ENCODE data around the gene DMBX1.

The DMBX1 gene

GRCh38 chr1:46449223-46450159 lies 40.1 kb upstream of the DMBX1 start:
- Histone ChIP-seq H3K9me3 (ENCODE audit: control insufficient read depth in 5 of 5, low read length in 5 of 5) (no peaks in the 10 kb centered on the region), H3K4me1 (ENCODE audit: control insufficient read depth in 5 of 5, insufficient read depth in 5 of 5, low read length in 5 of 5) (peaks cover 0 to 19% (median 14%) of the 10 kb centered on the region in 5 donors), H3K9ac (ENCODE audit: low read length in 5 of 5) (no peak overlapping the region), H3K27ac (ENCODE audit: low read depth, low read length) (no peak overlapping the region), H3K27me3 (ENCODE audit: control insufficient read depth in 5 of 5, insufficient read depth in 4 of 5, low read length in 5 of 5) (peaks cover 10 to 59% (median 44%) of the 10 kb centered on the region in 5 donors), H3K4me3 (ENCODE audit: low read depth in 1 of 5, low read length in 5 of 5) (no peak overlapping the region), H3K36me3 (ENCODE audit: control insufficient read depth in 5 of 5, insufficient read depth in 5 of 5, low read length in 5 of 5) (no peaks in the 10 kb centered on the region)

GRCh38 chr1:46450160-46450517 lies 39.5 kb upstream of the DMBX1 start:
- Histone ChIP-seq H3K9me3 (ENCODE audit: control insufficient read depth in 5 of 5, low read length in 5 of 5) (no peaks in the 10 kb centered on the region), H3K4me3 (ENCODE audit: low read depth in 1 of 5, low read length in 5 of 5) (no peak overlapping the region), H3K27ac (ENCODE audit: low read depth, low read length) (no peak overlapping the region), H3K36me3 (ENCODE audit: control insufficient read depth in 5 of 5, insufficient read depth in 5 of 5, low read length in 5 of 5) (no peaks in the 10 kb centered on the region), H3K4me1 (ENCODE audit: control insufficient read depth in 5 of 5, insufficient read depth in 5 of 5, low read length in 5 of 5) (peaks cover 0 to 19% (median 14%) of the 10 kb centered on the region in 5 donors), H3K9ac (ENCODE audit: low read length in 5 of 5) (no peak overlapping the region), H3K27me3 (ENCODE audit: control insufficient read depth in 5 of 5, insufficient read depth in 4 of 5, low read length in 5 of 5) (peaks cover 10 to 66% (median 44%) of the 10 kb centered on the region in 5 donors)

GRCh38 chr1:46451948-46452930 lies 37.4 kb upstream of the DMBX1 start:
- H3K27me3 ChIP-seq (ENCODE audit: control insufficient read depth in 5 of 5, insufficient read depth in 4 of 5, low read length in 5 of 5), result peaks cover 10 to 65% (median 38%) of the 10 kb centered on the region in 5 donors
- no peaks in the 10 kb centered on the region for H3K9me3 ChIP-seq (ENCODE audit: control insufficient read depth in 5 of 5, low read length in 5 of 5)
- H3K4me1 ChIP-seq (ENCODE audit: control insufficient read depth in 5 of 5, insufficient read depth in 5 of 5, low read length in 5 of 5), result peaks cover 0 to 15% (median 13%) of the 10 kb centered on the region in 5 donors
- H3K27ac ChIP-seq (ENCODE audit: low read depth, low read length), result no peak overlapping the region
- H3K9ac ChIP-seq (ENCODE audit: low read length in 5 of 5), result no peak overlapping the region
- H3K4me3 ChIP-seq (ENCODE audit: low read depth in 1 of 5, low read length in 5 of 5), result no peak overlapping the region
- no peaks in the 10 kb centered on the region for H3K36me3 ChIP-seq (ENCODE audit: control insufficient read depth in 5 of 5, insufficient read depth in 5 of 5, low read length in 5 of 5)

GRCh38 chr1:46452931-46453325 lies 36.7 kb upstream of the DMBX1 start:
- Histone ChIP-seq H3K4me3 (ENCODE audit: low read depth in 1 of 5, low read length in 5 of 5) (no peak overlapping the region), H3K4me1 (ENCODE audit: control insufficient read depth in 5 of 5, insufficient read depth in 5 of 5, low read length in 5 of 5) (peaks cover 0 to 10% (median 9%) of the 10 kb centered on the region in 5 donors), H3K36me3 (ENCODE audit: control insufficient read depth in 5 of 5, insufficient read depth in 5 of 5, low read length in 5 of 5) (no peaks in the 10 kb centered on the region), H3K9me3 (ENCODE audit: control insufficient read depth in 5 of 5, low read length in 5 of 5) (no peaks in the 10 kb centered on the region), H3K9ac (ENCODE audit: low read length in 5 of 5) (no peak overlapping the region), H3K27ac (ENCODE audit: low read depth, low read length) (no peak overlapping the region), H3K27me3 (ENCODE audit: control insufficient read depth in 5 of 5, insufficient read depth in 4 of 5, low read length in 5 of 5) (peaks cover 10 to 58% (median 31%) of the 10 kb centered on the region in 5 donors)

GRCh38 chr1:46453449-46453848 lies 36.2 kb upstream of the DMBX1 start:
- H3K9ac ChIP-seq (ENCODE audit: low read length in 5 of 5), result no peak overlapping the region
- H3K27me3 ChIP-seq (ENCODE audit: control insufficient read depth in 5 of 5, insufficient read depth in 4 of 5, low read length in 5 of 5), result peaks cover 7 to 58% (median 34%) of the 10 kb centered on the region in 5 donors
- no peak overlapping the region for H3K4me3 ChIP-seq (ENCODE audit: low read depth in 1 of 5, low read length in 5 of 5)
- H3K27ac ChIP-seq (ENCODE audit: low read depth, low read length), result no peak overlapping the region
- H3K4me1 ChIP-seq (ENCODE audit: control insufficient read depth in 5 of 5, insufficient read depth in 5 of 5, low read length in 5 of 5), result peaks cover 0 to 5% (median 4%) of the 10 kb centered on the region in 5 donors
- H3K9me3 ChIP-seq (ENCODE audit: control insufficient read depth in 5 of 5, low read length in 5 of 5), result no peaks in the 10 kb centered on the region
- H3K36me3 ChIP-seq (ENCODE audit: control insufficient read depth in 5 of 5, insufficient read depth in 5 of 5, low read length in 5 of 5), result no peaks in the 10 kb centered on the region

- Histone ChIP-seq H3K27me3 (ENCODE audit: control insufficient read depth in 5 of 5, insufficient read depth in 4 of 5, low read length in 5 of 5) (peaks cover 0 to 47% (median 34%) of the 10 kb centered on the region in 5 donors), H3K36me3 (ENCODE audit: control insufficient read depth in 5 of 5, insufficient read depth in 5 of 5, low read length in 5 of 5) (no peaks in the 10 kb centered on the region), H3K4me1 (ENCODE audit: control insufficient read depth in 5 of 5, insufficient read depth in 5 of 5, low read length in 5 of 5) (no peaks in the 10 kb centered on the region), H3K27ac (ENCODE audit: low read depth, low read length) (no peak overlapping the region), H3K9me3 (ENCODE audit: control insufficient read depth in 5 of 5, low read length in 5 of 5) (no peaks in the 10 kb centered on the region), H3K9ac (ENCODE audit: low read length in 5 of 5) (no peak overlapping the region), H3K4me3 (ENCODE audit: low read depth in 1 of 5, low read length in 5 of 5) (no peak overlapping the region)
These were observed 33.7 kb upstream of the DMBX1 start for GRCh38 chr1:46455951-46456350.

GRCh38 chr1:46456411-46456963 lies 33.1 kb upstream of the DMBX1 start:
- Histone ChIP-seq H3K9ac (ENCODE audit: low read length in 5 of 5) (no peak overlapping the region), H3K4me1 (ENCODE audit: control insufficient read depth in 5 of 5, insufficient read depth in 5 of 5, low read length in 5 of 5) (no peaks in the 10 kb centered on the region), H3K27ac (ENCODE audit: low read depth, low read length) (no peak overlapping the region), H3K36me3 (ENCODE audit: control insufficient read depth in 5 of 5, insufficient read depth in 5 of 5, low read length in 5 of 5) (no peaks in the 10 kb centered on the region), H3K4me3 (ENCODE audit: low read depth in 1 of 5, low read length in 5 of 5) (no peak overlapping the region), H3K27me3 (ENCODE audit: control insufficient read depth in 5 of 5, insufficient read depth in 4 of 5, low read length in 5 of 5) (peaks cover 0 to 41% (median 34%) of the 10 kb centered on the region in 5 donors), H3K9me3 (ENCODE audit: control insufficient read depth in 5 of 5, low read length in 5 of 5) (no peaks in the 10 kb centered on the region)

GRCh38 chr1:46457178-46457577 lies 32.5 kb upstream of the DMBX1 start:
- Histone ChIP-seq H3K9ac (ENCODE audit: low read length in 5 of 5) (no peak overlapping the region), H3K4me3 (ENCODE audit: low read depth in 1 of 5, low read length in 5 of 5) (no peak overlapping the region), H3K27ac (ENCODE audit: low read depth, low read length) (no peak overlapping the region), H3K27me3 (ENCODE audit: control insufficient read depth in 5 of 5, insufficient read depth in 4 of 5, low read length in 5 of 5) (peaks cover 0 to 38% (median 30%) of the 10 kb centered on the region in 5 donors), H3K36me3 (ENCODE audit: control insufficient read depth in 5 of 5, insufficient read depth in 5 of 5, low read length in 5 of 5) (no peaks in the 10 kb centered on the region), H3K9me3 (ENCODE audit: control insufficient read depth in 5 of 5, low read length in 5 of 5) (no peaks in the 10 kb centered on the region), H3K4me1 (ENCODE audit: control insufficient read depth in 5 of 5, insufficient read depth in 5 of 5, low read length in 5 of 5) (no peaks in the 10 kb centered on the region)

- H3K4me3 ChIP-seq (ENCODE audit: low read depth in 1 of 5, low read length in 5 of 5), result no peak overlapping the region
- no peaks in the 10 kb centered on the region for H3K9me3 ChIP-seq (ENCODE audit: control insufficient read depth in 5 of 5, low read length in 5 of 5)
- H3K27ac ChIP-seq (ENCODE audit: low read depth, low read length), result no peak overlapping the region
- H3K4me1 ChIP-seq (ENCODE audit: control insufficient read depth in 5 of 5, insufficient read depth in 5 of 5, low read length in 5 of 5), result no peaks in the 10 kb centered on the region
- no peak overlapping the region for H3K9ac ChIP-seq (ENCODE audit: low read length in 5 of 5)
- H3K36me3 ChIP-seq (ENCODE audit: control insufficient read depth in 5 of 5, insufficient read depth in 5 of 5, low read length in 5 of 5), result no peaks in the 10 kb centered on the region
- peaks cover 0 to 30% (median 21%) of the 10 kb centered on the region in 5 donors for H3K27me3 ChIP-seq (ENCODE audit: control insufficient read depth in 5 of 5, insufficient read depth in 4 of 5, low read length in 5 of 5)
These were observed 31.4 kb upstream of the DMBX1 start for GRCh38 chr1:46458190-46458589.

All from subcutaneous abdominal adipose tissue (tissue), 5 donors.